Trophoblast cell (in vitro differentiated cells and primary cell): Measurements from ENCODE around the gene SNORC.

Source experiments
- DNase-seq, 2 donors: peaks; one replicate each; pipeline ENCODE4 v3.0.0-alpha.2; 2016
- H2AFZ ChIP-seq: 2 replicates; pipeline ENCODE4 v1.6.1; 2013; ENCODE audit warnings: low read length, moderate library complexity, mild to moderate bottlenecking; ENCODE audit not compliant: insufficient read depth, poor library complexity
- H2AK5ac ChIP-seq: 2 replicates; pipeline ENCODE4 v1.6.1; 2013; ENCODE audit warnings: mild to moderate bottlenecking, low read length
- H2BK120ac ChIP-seq: 2 replicates; pipeline ENCODE4 v1.6.1; 2013; ENCODE audit warnings: low read length, mild to moderate bottlenecking, moderate library complexity; ENCODE audit not compliant: insufficient read depth, poor library complexity
- H2BK12ac ChIP-seq: 2 replicates; pipeline ENCODE4 v1.6.1; 2013; ENCODE audit warnings: mild to moderate bottlenecking, low read length, moderate library complexity
- H2BK5ac ChIP-seq: 2 replicates; pipeline ENCODE4 v1.6.1; 2013; ENCODE audit warnings: low read length, low read depth, moderate library complexity, mild to moderate bottlenecking; ENCODE audit not compliant: poor library complexity
- H3K14ac ChIP-seq: 2 replicates; pipeline ENCODE4 v1.6.1; 2013; ENCODE audit warnings: mild to moderate bottlenecking, low read length
- H3K18ac ChIP-seq: 2 replicates; pipeline ENCODE4 v1.6.1; 2013; ENCODE audit warnings: mild to moderate bottlenecking, low read length
- H3K23ac ChIP-seq: 2 replicates; pipeline ENCODE4 v1.6.1; 2013; ENCODE audit warnings: low read length
- H3K27ac ChIP-seq: 2 replicates; pipeline ENCODE4 v1.5.1; 2013; ENCODE audit warnings: low read depth, mild to moderate bottlenecking, inconsistent platforms, low read length, moderate library complexity
- H3K27me3 ChIP-seq: 2 replicates; pipeline ENCODE4 v1.6.1; 2013; ENCODE audit warnings: inconsistent platforms, mild to moderate bottlenecking, low read length, moderate library complexity; ENCODE audit not compliant: insufficient read depth
- H3K36me3 ChIP-seq, 2 experiments: 1 replicate in 1 of 2; 2 replicates in 1 of 2; pipeline ENCODE4 v1.6.1; 2013; ENCODE audit warnings: low read length in 2 of 2, mild to moderate bottlenecking in 2 of 2, moderate library complexity in 1 of 2; ENCODE audit not compliant: insufficient read depth in 2 of 2, control insufficient read depth in 1 of 2
- H3K4ac ChIP-seq: 2 replicates; pipeline ENCODE4 v1.6.1; 2013; ENCODE audit warnings: low read depth, mild to moderate bottlenecking, low read length, moderate library complexity
- H3K4me1 ChIP-seq, 2 experiments: 1 replicate in 1 of 2; 2 replicates in 1 of 2; pipeline ENCODE4 v1.6.1; 2013; ENCODE audit warnings: low read length in 2 of 2, mild to moderate bottlenecking in 2 of 2, moderate library complexity in 1 of 2; ENCODE audit not compliant: insufficient read depth in 2 of 2, control insufficient read depth in 1 of 2
- H3K4me2 ChIP-seq: 2 replicates; pipeline ENCODE4 v1.6.1; 2013; ENCODE audit warnings: inconsistent platforms, mild to moderate bottlenecking, low read length, moderate library complexity
- H3K4me3 ChIP-seq: 2 replicates; pipeline ENCODE4 v1.5.1; 2013; ENCODE audit warnings: mild to moderate bottlenecking, low read depth, low read length, inconsistent platforms
- H3K79me1 ChIP-seq: one replicate; pipeline ENCODE4 v1.6.1; 2013; ENCODE audit warnings: low read length
- H3K79me2 ChIP-seq: 2 replicates; pipeline ENCODE4 v1.6.1; 2013; ENCODE audit warnings: low read length, mild to moderate bottlenecking; ENCODE audit not compliant: control insufficient read depth, insufficient read depth, poor library complexity
- H3K9ac ChIP-seq: 2 replicates; pipeline ENCODE4 v1.6.1; 2013; ENCODE audit warnings: mild to moderate bottlenecking, low read length
- H3K9me3 ChIP-seq: 2 replicates; pipeline ENCODE4 v1.6.1; 2013; ENCODE audit warnings: low read depth, mild to moderate bottlenecking, control low read depth, inconsistent platforms, low read length; ENCODE audit not compliant: insufficient read depth
- H4K12ac ChIP-seq: 2 replicates; pipeline ENCODE4 v1.6.1; 2013; ENCODE audit warnings: low read depth, mild to moderate bottlenecking, low read length, moderate library complexity
- H4K8ac ChIP-seq: 2 replicates; pipeline ENCODE4 v1.6.1; 2013; ENCODE audit warnings: low read depth, mild to moderate bottlenecking, low read length, moderate library complexity
- H4K91ac ChIP-seq: one replicate; pipeline ENCODE4 v1.6.1; 2013; ENCODE audit warnings: low read depth, mild to moderate bottlenecking, low read length, moderate library complexity
- WGBS: extraction: QIAGEN DNeasy Blood & Tissue Kit; methylation state at CpG from one replicate; pipeline ENCODE4 v1.1.7; 2013; ENCODE audit warnings: missing lambda C conversion rate; ENCODE audit not compliant: insufficient read length, insufficient coverage; ENCODE audit errors: extremely low coverage; 5-methylcytosine and 5-hydroxymethylcytosine counted together

SNORC gene

GRCh38 chr2:232835687-232836208 lies 34.3 kb upstream of the SNORC start:
- Histone ChIP-seq H2BK12ac (no peak overlapping the region), H3K4me3 (no peak overlapping the region), H3K27me3 (no peaks in the 10 kb centered on the region), H3K4me1 (no peaks in the 10 kb centered on the region), H3K9me3 (no peaks in the 10 kb centered on the region), H4K91ac (no peak overlapping the region), H4K8ac (no peak overlapping the region), H3K79me1 (no peaks in the 10 kb centered on the region), H3K36me3 (peaks cover 16 to 36% of the 10 kb centered on the region in 2 experiments), H3K18ac (no peak overlapping the region), H4K12ac (no peak overlapping the region), H3K4me2 (no peak overlapping the region), H2BK120ac (no peak overlapping the region), H2AFZ (no peak overlapping the region), H3K14ac (no peak overlapping the region), H3K23ac (no peak overlapping the region), H2BK5ac (no peak overlapping the region), H3K4ac (no peak overlapping the region), H2AK5ac (no peak overlapping the region), H3K79me2 (no peaks in the 10 kb centered on the region), H3K9ac (no peak overlapping the region), H3K27ac (no peak overlapping the region)
- no peak for DNase-seq
- WGBS, result no CpG with 5 or more reads among the region's 14 CpGs

GRCh38 chr2:232836934-232837333 lies 33.1 kb upstream of the SNORC start:
- Histone ChIP-seq H4K12ac (no peak overlapping the region), H3K9ac (no peak overlapping the region), H2AK5ac (no peak overlapping the region), H3K36me3 (peaks cover 16 to 29% of the 10 kb centered on the region in 2 experiments), H3K79me2 (no peaks in the 10 kb centered on the region), H3K4me3 (no peak overlapping the region), H4K8ac (no peak overlapping the region), H2BK5ac (no peak overlapping the region), H3K27ac (no peak overlapping the region), H3K79me1 (no peaks in the 10 kb centered on the region), H3K9me3 (no peaks in the 10 kb centered on the region), H2AFZ (no peak overlapping the region), H3K23ac (no peak overlapping the region), H2BK120ac (no peak overlapping the region), H3K14ac (no peak overlapping the region), H3K18ac (no peak overlapping the region), H3K4ac (no peak overlapping the region), H3K4me2 (no peak overlapping the region), H4K91ac (no peak overlapping the region), H3K4me1 (no peaks in the 10 kb centered on the region), H2BK12ac (no peak overlapping the region), H3K27me3 (no peaks in the 10 kb centered on the region)
- WGBS, result no CpG with 5 or more reads among the region's 4 CpGs
- DNase-seq, result no peak

GRCh38 chr2:232838406-232838874 lies 31.6 kb upstream of the SNORC start:
- H4K8ac ChIP-seq, result no peak overlapping the region
- no peak overlapping the region for H2AFZ ChIP-seq
- H3K4ac ChIP-seq, result no peak overlapping the region
- H2BK120ac ChIP-seq, result no peak overlapping the region
- H4K91ac ChIP-seq, result no peak overlapping the region
- peaks cover 11 to 22% of the 10 kb centered on the region in 2 experiments for H3K36me3 ChIP-seq
- no peaks in the 10 kb centered on the region for H3K4me1 ChIP-seq
- H3K4me3 ChIP-seq, result no peak overlapping the region
- no CpG with 5 or more reads among the region's 2 CpGs for WGBS
- H2BK5ac ChIP-seq, result no peak overlapping the region
- peak in 1 of 2 donors; percentile 15 for DNase-seq
- H3K27me3 ChIP-seq, result no peaks in the 10 kb centered on the region
- no peak overlapping the region for H3K18ac ChIP-seq
- no peaks in the 10 kb centered on the region for H3K79me2 ChIP-seq
- no peak overlapping the region for H3K23ac ChIP-seq
- no peak overlapping the region for H3K9ac ChIP-seq
- no peak overlapping the region for H3K4me2 ChIP-seq
- no peak overlapping the region for H3K14ac ChIP-seq
- no peak overlapping the region for H3K27ac ChIP-seq
- no peaks in the 10 kb centered on the region for H3K9me3 ChIP-seq
- no peaks in the 10 kb centered on the region for H3K79me1 ChIP-seq
- H4K12ac ChIP-seq, result no peak overlapping the region
- H2AK5ac ChIP-seq, result no peak overlapping the region
- no peak overlapping the region for H2BK12ac ChIP-seq

GRCh38 chr2:232839411-232840079 lies 30.5 kb upstream of the SNORC start:
- Histone ChIP-seq H2BK12ac (no peak overlapping the region), H3K36me3 (peaks cover 15 to 24% of the 10 kb centered on the region in 2 experiments), H2AFZ (no peak overlapping the region), H3K23ac (no peak overlapping the region), H2AK5ac (no peak overlapping the region), H3K79me1 (no peaks in the 10 kb centered on the region), H3K18ac (no peak overlapping the region), H3K4me2 (no peak overlapping the region), H3K9me3 (no peaks in the 10 kb centered on the region), H3K4me3 (no peak overlapping the region), H3K27ac (no peak overlapping the region), H3K9ac (no peak overlapping the region), H3K4me1 (no peaks in the 10 kb centered on the region), H3K4ac (no peak overlapping the region), H2BK5ac (no peak overlapping the region), H3K14ac (no peak overlapping the region), H4K91ac (no peak overlapping the region), H2BK120ac (no peak overlapping the region), H3K79me2 (no peaks in the 10 kb centered on the region), H4K12ac (no peak overlapping the region), H4K8ac (no peak overlapping the region), H3K27me3 (no peaks in the 10 kb centered on the region)
- DNase-seq, result peak in 1 of 2 donors; percentile 19
- WGBS, result no CpG with 5 or more reads among the region's 9 CpGs
